GM18519 (cell line): Measurements from ENCODE around the gene STARD10.

Experiments
- ATAC-seq: cut with Tn5 transposase; IDR thresholded peaks from one replicate; pipeline ENCODE4 v1.9.1; 2021; ENCODE audit warnings: mild to moderate bottlenecking, moderate library complexity; ENCODE audit not compliant: unreplicated experiment, low FRiP score

Gene STARD10

DNA sequence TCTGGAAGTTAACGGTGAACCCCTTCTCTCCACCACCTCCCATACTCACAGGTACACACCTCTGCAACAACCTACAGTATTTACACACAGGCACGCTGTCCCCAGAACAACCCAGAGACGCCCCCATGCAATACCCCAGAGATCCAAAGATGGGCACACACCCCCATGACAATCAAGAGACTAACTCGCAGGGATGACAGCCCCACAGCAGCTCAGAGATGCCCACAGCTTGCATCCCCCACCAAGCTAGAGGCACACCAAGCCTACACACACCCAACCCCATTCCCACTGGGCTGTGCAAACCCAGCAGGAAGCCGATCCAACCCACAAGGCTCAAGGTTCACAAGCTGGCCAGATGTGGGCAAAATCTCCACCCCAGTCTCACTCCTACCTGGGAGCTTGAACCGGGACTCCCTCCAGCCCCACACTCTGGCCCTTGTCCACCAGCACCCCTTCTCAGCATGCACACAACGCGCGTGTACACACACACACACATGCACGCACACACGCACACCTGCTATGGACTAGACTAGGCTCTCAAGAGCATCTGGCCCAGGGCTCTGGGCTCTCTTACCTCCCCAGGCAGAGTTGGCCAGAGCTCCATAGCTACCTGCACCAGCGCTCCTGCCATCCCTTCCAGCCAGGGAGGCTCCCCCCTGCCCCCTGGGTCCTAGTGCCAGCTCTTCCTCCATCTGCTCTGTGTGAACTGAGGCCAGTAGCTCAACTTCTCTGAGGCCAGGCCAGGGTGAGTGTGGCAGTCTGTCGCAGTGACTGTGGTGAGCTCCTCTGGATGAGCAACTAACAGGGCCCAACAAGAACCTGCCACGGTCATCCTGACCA is 11.5 kb downstream of the STARD10 start:
- ATAC-seq = no peak

DNA sequence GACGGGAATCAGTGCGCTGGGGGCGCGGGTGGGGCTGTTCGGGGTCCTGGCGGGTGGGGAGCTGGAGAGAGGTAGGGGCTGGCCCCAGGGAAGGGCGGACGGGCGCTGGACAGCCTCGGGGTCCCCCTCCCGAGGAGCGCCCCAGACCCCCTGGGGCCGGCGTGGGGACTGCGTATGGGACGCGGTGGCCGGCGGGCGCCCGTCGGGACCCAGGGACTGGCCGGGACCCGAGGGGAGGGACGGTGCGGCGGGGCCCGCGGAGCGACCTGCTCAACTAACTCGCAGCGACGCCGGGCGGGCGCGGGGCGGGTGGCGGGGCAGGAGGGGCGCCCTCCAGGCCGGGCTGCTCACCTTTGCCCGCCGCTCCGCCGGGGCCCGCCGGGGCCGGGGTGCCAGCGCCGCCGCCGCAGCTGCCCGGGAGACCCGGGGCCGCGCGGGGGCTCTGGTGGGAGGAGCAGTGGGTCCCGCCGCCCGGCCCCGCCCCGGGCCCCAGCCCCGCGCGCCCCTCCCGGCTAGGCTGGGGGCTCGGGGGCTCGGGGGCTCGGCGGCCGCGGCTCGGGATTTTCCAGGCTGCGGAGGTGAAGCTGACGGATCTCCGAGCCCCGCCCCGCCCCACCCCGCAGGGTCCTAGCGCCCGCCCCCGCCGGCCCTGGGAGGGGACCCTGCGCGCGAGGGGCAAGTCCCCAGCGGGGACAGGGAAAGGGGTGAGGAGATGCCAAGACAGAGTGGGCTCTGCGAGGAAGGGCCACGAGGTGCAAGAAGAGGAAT is 12.3 kb downstream of the STARD10 start:
- ATAC-seq = no peak

DNA sequence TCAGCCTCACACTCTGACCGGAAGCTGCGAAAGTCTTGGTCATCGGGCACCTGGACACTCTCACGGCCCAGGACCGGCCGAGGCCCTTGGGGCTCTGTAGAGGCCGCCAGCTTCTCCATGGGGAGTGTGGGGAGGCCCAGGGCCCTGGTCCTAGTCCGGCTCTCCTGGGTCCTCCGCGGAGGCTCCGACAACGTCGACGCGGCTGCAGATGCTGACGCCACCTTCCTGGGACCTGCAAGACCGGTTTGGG is 12.9 kb downstream of the STARD10 start:
- no peak for ATAC-seq

DNA sequence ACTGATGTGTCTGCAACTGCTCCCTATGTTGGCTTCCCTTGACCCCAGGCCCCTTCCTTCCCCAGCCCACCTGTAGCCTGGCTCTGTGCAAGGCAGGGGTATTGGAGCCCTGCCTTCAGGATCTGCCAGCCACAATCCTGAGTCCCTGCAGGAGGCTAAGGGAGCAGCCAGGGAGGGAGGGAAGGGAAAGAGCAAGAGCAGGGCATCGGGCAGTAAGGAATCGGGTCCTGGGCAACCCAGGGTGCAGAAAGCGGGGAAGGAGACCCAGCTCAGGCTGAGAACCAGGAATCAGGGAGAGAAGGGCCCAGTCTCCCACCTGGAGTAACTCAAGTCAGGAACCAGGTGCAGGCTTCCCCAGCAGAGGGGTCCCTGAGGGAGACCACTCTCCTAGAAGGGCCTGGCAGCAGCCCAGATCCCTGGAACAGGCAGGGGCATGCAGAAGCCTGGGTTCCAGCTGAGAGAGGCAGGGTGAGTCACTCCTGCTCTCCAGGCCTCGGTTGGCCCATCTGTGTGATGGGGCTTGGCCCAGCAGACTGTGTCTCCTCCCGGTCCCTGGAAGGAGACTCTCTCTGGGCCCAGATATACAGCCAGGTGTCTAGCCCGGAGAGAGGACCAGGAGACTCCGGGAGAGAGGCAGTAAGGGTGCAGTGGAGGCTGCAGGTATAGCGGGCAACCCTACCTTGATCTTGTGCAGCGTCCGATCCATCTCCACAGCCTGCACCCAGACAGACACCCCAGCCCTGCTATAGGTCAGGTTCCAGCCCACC is 13.4 kb downstream of the STARD10 start:
- no peak for ATAC-seq

DNA sequence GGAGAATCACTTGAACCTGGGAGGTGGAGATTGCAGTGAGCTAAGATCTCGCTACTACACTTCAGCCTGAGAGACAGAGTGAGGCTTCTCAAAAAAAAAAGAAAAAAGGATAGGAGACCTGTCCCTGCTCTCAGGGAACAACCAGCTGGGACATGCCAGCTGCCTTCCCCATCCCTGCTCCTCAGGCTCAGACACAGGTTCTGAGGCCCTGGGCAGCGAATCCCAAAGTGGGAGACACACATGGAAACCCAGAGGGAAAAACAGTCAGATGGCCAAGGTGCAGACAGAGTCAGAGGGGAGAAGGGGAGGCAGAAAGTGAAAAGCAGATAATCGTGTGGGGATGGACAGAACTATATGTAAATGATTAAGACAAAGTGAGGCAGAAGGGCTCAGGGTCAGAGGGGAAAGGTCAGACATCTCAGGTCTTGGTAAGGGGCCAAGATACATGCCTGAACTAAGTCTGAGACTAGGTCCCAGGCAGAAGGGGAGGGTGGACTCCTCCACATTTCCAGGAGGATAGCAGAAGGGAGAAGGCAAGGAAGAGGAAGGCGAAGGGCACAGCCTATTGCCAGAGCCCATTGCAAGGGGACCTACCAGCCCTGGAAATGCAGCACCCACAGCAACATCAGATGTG is 14.2 kb downstream of the STARD10 start:
- ATAC-seq = no peak

DNA sequence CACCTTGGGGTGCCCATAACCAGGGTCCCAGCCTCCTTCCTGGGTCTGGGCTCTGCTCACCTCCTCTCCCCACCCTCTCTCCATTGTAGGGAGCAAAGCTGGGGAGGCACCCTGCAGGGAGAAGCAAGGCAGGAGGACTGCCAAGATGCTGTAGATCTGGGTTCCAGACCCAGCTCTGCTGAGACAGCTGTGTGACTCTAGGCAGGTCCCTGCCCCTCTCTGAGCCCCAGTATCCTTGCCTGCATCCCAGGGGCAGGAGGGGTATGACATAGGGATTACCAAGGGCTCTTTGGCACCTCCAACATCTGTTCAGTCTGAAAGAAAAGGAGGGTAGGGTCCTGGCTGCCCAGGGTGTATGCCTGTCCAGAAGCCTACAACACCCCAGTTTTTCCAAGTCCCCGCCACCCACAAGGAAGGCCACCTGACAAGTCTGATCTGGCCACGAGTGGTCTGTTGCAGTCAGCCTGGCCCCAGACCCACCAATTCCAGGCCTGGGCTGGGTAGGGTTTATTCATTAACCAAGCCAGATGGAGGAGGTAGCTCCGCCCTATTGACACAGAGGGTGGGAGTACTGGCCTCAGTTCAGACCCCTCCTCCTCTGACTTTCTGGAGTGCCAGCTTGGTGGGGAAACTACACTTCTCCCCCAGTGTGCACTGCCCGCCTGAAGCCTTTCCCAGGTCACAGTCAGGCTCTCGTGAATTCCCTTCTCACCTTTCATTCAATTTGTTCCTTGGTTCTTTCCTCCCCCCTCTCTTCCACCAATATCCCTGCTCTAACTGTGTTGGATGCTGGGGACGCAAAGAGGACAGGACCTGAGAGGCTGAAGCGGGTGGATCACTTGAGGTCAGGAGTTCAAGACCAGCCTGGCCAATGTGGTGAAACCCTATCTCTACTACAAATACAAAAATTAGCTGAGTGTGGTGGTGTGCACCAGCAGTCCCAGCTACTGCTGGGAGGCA is 15.0 kb downstream of the STARD10 start:
- ATAC-seq = no peak

DNA sequence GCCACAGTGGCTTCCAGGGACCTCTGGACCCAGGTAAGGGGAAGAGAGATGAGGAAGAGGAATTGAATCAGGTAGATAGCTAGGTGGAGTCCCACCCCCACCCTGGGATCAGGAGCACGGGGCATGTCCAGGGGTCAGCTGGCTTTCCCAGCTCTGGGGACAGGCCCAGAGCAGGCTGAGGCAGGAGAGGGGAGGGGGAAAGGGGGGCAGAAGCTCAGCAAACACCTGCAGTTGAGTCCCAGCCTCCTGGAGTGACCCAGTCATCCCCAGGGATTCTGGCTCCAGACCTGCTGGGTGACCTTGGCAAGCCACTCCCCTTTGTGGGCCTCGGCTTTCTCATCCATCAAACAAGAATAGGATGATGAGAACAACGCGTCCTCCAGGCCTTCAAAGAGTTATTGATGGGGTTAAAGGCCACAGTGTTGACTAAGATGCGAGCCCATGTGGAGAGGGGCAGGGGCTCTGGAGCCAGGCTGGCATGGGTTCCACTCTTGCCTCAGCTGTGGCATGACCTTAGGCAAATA is 16.0 kb downstream of the STARD10 start:
- ATAC-seq = no peak

DNA sequence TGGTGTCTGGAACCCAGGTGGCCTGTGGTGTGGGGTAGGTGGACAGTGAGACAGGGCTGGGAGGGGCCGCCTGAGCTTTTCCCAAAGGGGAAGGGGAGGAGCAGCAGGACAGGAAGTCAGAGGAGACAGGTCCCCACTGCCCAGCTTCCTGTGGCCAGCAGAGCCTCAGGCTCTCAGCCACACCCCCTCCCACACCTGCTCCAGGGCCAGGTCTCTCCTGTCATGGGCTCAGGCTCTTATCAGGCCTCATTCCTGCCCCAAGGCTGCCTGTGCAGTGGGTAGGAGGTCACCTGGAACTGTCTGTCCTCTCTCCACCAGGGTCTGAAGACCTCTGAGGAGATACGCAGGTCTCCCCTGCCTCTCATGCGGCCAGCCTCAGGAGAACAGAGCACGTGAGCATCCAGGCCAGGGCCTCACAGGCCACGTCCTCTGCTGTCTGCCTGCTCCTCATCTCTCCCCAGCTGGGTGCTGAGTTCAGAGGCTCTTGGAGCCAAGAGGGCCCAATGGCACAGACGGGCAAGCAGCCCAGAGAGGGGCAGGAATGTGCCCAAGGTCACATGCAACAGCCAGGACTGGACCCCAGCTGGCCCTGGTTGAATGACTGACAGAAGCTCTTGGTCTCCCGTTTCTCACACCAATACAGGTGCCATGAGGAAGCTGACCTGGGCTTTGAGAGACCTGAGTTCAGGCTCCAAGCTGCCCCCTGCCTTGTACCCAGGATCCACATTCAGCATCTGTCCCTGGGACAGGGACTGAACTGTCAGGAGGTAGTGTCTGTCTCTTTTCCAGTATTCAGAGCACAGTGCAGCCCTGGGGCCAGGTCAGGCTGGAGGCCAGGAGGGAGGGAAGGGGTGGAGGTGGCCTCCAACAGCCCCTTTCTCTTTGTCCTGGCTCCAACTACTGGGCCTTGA is 16.7 kb downstream of the STARD10 start:
- no peak for ATAC-seq

DNA sequence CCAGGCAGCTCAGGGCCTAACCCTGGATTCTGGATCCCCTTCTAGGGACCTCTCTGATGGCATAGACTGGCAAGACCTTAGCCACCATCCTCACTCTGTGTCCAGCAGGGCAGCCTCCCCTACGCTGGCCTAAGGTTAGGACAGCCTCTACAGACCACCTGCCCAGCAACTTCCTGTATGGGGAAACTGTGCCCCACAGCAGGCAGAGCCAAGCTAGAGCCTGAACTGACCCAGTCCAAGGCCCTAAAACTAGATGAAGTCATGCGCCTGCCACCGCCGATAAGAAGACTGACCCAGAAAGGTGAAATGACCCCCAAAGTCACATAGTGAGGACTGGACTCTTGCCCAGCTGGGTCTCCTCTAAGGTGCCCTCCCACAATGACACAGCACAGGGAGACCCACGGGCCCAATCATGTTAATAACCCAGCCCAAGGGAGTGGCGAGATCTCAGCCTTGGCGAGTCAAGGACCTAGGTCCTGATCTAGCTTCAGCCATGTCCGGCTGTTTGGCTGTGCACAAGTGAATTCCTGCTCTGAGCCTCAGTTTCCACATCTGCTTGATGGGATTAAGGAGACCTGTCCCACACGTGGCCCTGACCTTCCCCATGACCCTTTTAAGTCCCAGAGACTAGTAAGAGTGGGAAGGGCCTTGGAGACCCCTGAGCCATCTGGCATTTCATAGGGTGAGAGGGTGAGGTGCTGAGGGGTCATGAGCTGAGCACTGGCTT is 17.6 kb downstream of the STARD10 start:
- ATAC-seq = no peak

DNA sequence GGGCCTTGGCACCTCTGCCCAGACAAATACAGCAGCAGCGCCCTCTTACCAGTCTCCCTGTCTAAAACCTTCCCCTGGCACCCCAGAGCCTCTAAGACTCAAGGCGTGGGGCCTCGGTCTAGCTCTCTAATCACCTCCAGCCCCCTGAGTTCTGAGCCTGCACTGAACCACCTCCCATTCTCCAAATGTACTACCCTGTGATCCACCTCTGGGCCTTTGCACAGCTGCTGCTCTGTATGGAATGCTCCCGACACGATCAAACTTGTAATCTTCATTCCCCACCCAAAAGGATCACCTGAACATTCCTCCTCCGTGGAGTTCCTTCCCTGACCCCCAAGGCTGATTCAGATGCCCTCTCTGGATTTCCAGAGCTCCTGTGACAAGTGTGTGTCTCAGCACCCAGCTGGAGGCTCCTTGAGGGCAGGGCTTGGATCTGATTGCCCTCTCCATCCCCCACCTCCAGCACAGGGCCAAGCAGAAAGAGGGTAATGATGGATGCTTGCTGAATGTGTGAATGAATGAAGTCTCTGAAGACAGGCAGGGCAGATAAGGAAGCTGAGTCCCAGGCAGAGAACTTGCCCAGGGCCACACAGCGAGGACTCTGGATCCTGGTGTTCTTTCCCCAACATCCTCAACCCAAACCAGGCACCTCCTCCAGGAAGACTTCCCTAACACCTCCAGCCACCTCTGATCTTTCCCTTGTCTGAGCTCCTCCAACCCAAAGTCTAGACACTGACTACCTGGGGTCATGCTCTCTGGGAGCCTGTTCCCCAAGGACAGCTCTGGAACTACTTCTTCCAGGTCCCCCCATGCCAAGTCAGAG is 18.3 kb downstream of the STARD10 start:
- ATAC-seq = no peak

DNA sequence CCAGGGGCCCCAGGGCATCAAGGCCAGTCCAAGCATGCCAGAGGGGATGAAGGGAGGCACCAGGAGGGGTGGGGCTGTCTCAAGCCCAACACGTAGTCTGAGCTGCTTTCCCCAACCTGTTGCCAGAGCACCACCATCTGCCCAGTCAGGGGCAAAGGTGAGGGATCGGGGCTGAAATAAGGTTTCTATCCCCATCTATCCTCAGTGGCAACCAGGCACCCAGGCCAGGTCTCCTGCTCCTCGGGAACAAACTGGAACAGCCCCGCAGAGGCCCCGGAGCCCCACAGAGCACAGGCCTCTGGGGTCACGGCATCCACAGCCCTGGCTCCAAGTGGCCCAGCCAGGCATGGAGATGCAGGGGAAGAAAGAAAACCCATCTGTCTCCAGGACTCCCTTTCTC is 19.3 kb downstream of the STARD10 start:
- ATAC-seq = no peak

DNA sequence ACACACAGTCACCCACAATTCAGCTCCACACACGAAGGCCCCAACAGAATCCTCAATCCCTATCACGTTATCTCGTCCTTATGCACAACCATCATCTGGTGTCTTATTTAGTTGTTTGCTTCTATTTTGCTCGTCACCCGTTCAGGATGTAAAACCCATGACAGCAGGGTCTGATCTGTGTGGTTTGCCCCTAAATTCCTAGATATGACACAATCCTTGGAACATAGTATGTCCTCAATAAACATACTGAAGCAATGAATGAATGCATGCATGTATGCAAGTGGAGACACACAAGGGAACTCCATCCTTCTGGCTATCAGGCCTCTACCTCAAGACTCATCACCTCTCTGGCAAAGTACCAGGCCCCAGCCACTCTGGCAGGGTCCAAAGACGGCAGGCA is 20.2 kb downstream of the STARD10 start:
- no peak for ATAC-seq

DNA sequence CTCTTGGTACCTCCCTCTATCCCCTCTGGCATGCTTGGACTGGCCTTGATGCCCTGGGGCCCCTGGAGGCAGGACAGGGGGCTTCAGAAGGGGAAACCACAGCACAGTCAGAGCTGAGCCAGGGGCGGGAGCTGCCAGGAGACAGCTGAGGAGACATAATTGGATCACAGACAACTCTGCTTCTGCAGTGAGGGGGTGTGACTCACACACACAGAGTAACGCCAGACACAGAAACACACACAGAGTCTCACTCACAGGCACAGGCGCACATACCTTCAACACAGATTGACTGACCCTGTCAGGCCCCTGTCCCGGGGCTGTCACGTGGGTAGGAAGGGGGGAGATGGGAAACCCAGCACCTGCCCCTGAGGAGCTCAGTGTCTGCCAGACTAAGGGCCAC is 20.6 kb downstream of the STARD10 start:
- no peak for ATAC-seq

DNA sequence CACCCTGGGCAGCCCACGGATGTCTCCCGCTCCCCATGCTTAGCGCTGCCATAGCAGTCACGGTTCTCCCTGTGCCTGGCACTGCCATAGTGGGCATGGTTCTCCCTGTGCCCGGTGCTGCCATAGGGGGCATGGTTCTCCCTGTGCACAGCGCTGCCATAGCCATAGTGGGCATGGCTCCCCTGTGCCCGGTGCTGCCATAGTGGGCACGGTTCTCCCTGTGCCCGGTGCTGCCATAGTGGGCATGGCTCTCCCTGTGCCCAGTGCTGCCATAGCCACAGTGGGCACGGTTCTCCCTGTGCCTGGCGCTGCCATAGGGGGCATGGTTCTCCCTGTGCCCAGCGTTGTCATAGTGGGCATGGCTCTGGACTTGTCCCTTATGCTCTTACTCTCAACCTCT is 21.8 kb downstream of the STARD10 start:
- ATAC-seq = no peak

DNA sequence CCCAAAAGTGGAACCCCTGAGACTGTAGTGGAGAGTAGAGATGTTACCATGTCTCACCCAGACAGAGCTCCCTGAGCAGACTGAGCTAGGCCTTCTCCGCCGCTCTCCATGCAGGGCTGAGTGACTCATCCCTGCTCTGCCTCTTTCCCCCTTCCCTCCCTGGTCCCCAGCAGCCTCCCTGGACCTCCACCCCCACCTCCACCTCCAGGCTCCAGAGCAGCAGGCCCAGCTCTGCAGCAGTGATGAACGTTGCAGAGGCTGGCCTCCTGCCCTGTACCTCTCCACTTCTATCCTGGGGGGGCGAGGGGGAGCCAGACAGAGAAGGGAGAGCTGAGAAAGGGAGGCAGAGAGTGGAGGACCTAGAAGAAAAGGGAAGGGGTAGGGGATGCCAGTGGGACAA is 22.3 kb downstream of the STARD10 start:
- no peak for ATAC-seq

DNA sequence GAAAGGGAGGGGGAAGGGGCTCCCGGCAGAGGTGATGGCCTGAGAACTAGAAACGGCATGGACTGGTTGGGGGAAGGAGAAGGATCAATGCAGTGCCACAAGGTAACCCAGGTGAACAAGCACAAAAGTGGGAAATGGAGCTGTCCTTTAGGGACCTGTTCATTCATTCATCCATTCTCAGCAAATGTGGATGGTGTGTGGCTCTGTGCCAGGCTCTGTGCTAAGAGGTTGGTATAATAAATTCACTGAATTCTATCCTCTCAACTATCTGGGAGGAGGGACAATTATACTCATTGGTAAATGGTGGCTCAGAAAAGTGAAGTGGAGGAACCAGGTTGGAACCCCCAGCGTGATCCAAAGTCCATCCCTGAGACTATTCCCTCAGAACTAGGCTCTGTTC is 23.0 kb downstream of the STARD10 start:
- ATAC-seq = no peak

DNA sequence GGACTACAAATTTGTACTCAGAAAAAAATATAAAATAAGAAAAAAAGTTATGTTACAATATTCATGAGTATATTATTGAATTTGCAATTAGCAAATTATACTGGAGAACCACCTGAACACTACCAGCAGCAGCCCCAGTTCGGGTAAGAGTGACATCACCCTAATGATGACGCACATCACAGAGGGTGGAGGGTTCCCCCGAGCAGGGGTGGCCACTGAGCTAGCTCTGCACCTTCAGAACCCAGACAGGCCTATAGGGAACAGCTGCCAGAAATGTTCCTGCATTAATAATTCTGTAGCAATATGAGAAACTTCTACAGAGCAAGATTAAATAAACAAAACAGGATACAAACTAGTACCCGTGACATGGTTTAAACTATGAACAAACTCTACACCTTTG is 24.2 kb downstream of the STARD10 start:
- no peak for ATAC-seq
